GM18868 (cell line): ENCODE data around the gene PABPN1L.
"Not testable (repeated sequence)": the region's sequence is repeated elsewhere in the genome, so short reads cannot be mapped to it uniquely, and the experiment has no call there.

ENCODE experiments used
- ATAC-seq: cut with Tn5 transposase; IDR thresholded peaks from one replicate; pipeline ENCODE4 v1.9.1; 2021; ENCODE audit warnings: mild to moderate bottlenecking, moderate library complexity; ENCODE audit not compliant: unreplicated experiment

PABPN1L gene

GRCh38 chr16:88833086-88833485 is 33.4 kb downstream of the PABPN1L start:
- no peak for ATAC-seq

- no peak for ATAC-seq
These were observed 34.6 kb downstream of the PABPN1L start for GRCh38 chr16:88831838-88832237.

GRCh38 chr16:88830783-88831182 is 35.7 kb downstream of the PABPN1L start:
- no peak for ATAC-seq

GRCh38 chr16:88830258-88830657 is 36.2 kb downstream of the PABPN1L start:
- no peak for ATAC-seq

- no peak for ATAC-seq
These were observed 37.7 kb downstream of the PABPN1L start for GRCh38 chr16:88828711-88829110.

GRCh38 chr16:88827727-88828126 is 38.7 kb downstream of the PABPN1L start:
- ATAC-seq: no peak

GRCh38 chr16:88826070-88826840 is 40.2 kb downstream of the PABPN1L start:
- no peak for ATAC-seq

- no peak for ATAC-seq
These were observed 41.3 kb downstream of the PABPN1L start for GRCh38 chr16:88825146-88825545.

- no peak for ATAC-seq
These were observed 42.0 kb downstream of the PABPN1L start for GRCh38 chr16:88824256-88825077.

- ATAC-seq: not testable (repeated sequence)
These were observed 42.8 kb downstream of the PABPN1L start for GRCh38 chr16:88823646-88824045.

- no peak for ATAC-seq
These were observed 44.0 kb downstream of the PABPN1L start for GRCh38 chr16:88822281-88823040.

GRCh38 chr16:88821168-88821850 is 45.2 kb downstream of the PABPN1L start:
- no peak for ATAC-seq

GRCh38 chr16:88820385-88821025 is 46.0 kb downstream of the PABPN1L start:
- no peak for ATAC-seq

- ATAC-seq: no peak
These were observed 47.3 kb downstream of the PABPN1L start for GRCh38 chr16:88819126-88819525.

GRCh38 chr16:88818575-88818874 is 47.9 kb downstream of the PABPN1L start:
- no peak for ATAC-seq

- no peak for ATAC-seq
These were observed 48.5 kb downstream of the PABPN1L start for GRCh38 chr16:88817785-88818574.

GRCh38 chr16:88816736-88817535 is 49.5 kb downstream of the PABPN1L start:
- ATAC-seq: no peak

- no peak for ATAC-seq
These were observed 50.4 kb downstream of the PABPN1L start for GRCh38 chr16:88815901-88816589.
